Measurements from ENCODE around the gene IFFO2.

IFFO2 gene

DNA sequence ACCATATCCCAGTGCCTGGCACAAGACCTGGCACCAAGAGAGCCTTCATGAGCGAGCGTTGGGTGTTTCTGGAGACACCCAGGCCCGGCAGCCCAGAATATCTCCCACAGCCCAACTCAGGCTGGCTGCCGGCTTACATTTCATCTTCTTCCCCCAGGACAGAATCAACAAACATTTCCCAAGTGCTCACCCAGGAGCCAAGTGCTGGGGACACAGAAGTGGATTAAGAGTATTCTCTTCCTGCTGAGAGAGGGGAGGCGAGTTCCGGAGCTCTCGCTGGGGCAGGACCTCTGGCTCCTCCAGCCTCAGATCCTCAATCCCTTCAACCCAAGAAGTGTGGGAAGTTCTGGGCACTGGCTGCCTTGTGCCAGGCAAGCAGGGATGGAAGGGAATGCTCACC lies 23.6 kb downstream of the IFFO2 start:
- Histone ChIP-seq H3K9me3 (ENCODE audit: control insufficient read depth, insufficient read depth, low read length) (no peaks in the 10 kb centered on the region), H3K4me3 (ENCODE audit: low read length) (no peak overlapping the region), H3K27ac (ENCODE audit: low read depth, low read length) (no peak overlapping the region), H3K79me2 (ENCODE audit: control insufficient read depth, low read length) (no peaks in the 10 kb centered on the region), H3F3A (ENCODE audit: control insufficient read depth, insufficient read depth) (no peaks in the 10 kb centered on the region), H3K36me3 (ENCODE audit: control insufficient read depth, low read length) (no peaks in the 10 kb centered on the region), H4K20me1 (ENCODE audit: control insufficient read depth, insufficient read depth, low read depth, low read length) (no peaks in the 10 kb centered on the region), H3K4me2 (ENCODE audit: low read length) (no peak overlapping the region), H3K9me2 (replicated peaks; ENCODE audit: control insufficient read depth, low read length) (no peaks in the 10 kb centered on the region), H3K4me1 (ENCODE audit: control insufficient read depth, low read length) (peaks cover 4% of the 10 kb centered on the region), H3K27me3 (ENCODE audit: control insufficient read depth, low read length) (peaks cover 8% of the 10 kb centered on the region)
- no peak for TF ChIP-seq CTCF (IDR thresholded peaks at IDR 0.05; ENCODE audit: low read depth, low read length, poor library complexity, severe bottlenecking)
- no peak for TF ChIP-seq EZH2phosphoT487 (IDR thresholded peaks at IDR 0.05; ENCODE audit: borderline replicate concordance, low read length)

GRCh38 chr1:18932387-18932786 lies 24.1 kb downstream of the IFFO2 start:
- H3K4me3 ChIP-seq (ENCODE audit: low read length) = no peak overlapping the region
- H3K9me3 ChIP-seq (ENCODE audit: control insufficient read depth, insufficient read depth, low read length) = no peaks in the 10 kb centered on the region
- H3K4me2 ChIP-seq (ENCODE audit: low read length) = no peak overlapping the region
- H3K27me3 ChIP-seq (ENCODE audit: control insufficient read depth, low read length) = peaks cover 10% of the 10 kb centered on the region
- H4K20me1 ChIP-seq (ENCODE audit: control insufficient read depth, insufficient read depth, low read depth, low read length) = no peaks in the 10 kb centered on the region
- peaks cover 9% of the 10 kb centered on the region for H3K4me1 ChIP-seq (ENCODE audit: control insufficient read depth, low read length)
- TF ChIP-seq CTCF (IDR thresholded peaks at IDR 0.05; ENCODE audit: low read depth, low read length, poor library complexity, severe bottlenecking) (no peak), EZH2phosphoT487 (IDR thresholded peaks at IDR 0.05; ENCODE audit: borderline replicate concordance, low read length) (no peak)
- H3K27ac ChIP-seq (ENCODE audit: low read depth, low read length) = no peak overlapping the region
- no peaks in the 10 kb centered on the region for H3F3A ChIP-seq (ENCODE audit: control insufficient read depth, insufficient read depth)
- no peaks in the 10 kb centered on the region for H3K9me2 ChIP-seq (replicated peaks; ENCODE audit: control insufficient read depth, low read length)
- no peaks in the 10 kb centered on the region for H3K79me2 ChIP-seq (ENCODE audit: control insufficient read depth, low read length)
- no peaks in the 10 kb centered on the region for H3K36me3 ChIP-seq (ENCODE audit: control insufficient read depth, low read length)

DNA sequence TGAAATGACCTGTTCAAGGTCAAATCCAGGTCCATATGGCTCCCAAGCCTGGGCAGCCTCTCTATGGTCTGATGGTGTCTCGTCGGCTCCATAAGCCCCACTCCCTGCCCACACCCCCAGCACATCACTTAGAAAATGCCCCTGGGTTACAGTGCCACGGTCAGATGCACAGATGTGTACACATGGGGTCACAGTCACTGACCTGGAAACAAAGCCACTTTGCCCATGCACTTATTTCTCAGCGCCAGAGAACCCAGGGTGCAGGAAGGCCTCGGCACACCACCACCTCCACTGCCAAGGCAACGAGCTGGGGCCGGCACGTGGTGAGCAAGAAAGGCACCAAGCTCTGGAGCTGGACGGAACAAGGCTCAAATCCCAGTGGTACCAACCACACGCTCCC lies 24.7 kb downstream of the IFFO2 start:
- Histone ChIP-seq H3K79me2 (ENCODE audit: control insufficient read depth, low read length) (no peaks in the 10 kb centered on the region), H3K4me1 (ENCODE audit: control insufficient read depth, low read length) (peaks cover 15% of the 10 kb centered on the region), H3K9me3 (ENCODE audit: control insufficient read depth, insufficient read depth, low read length) (no peaks in the 10 kb centered on the region), H3K27me3 (ENCODE audit: control insufficient read depth, low read length) (peaks cover 10% of the 10 kb centered on the region), H3F3A (ENCODE audit: control insufficient read depth, insufficient read depth) (no peaks in the 10 kb centered on the region), H4K20me1 (ENCODE audit: control insufficient read depth, insufficient read depth, low read depth, low read length) (no peaks in the 10 kb centered on the region), H3K4me3 (ENCODE audit: low read length) (no peak overlapping the region), H3K4me2 (ENCODE audit: low read length) (no peak overlapping the region), H3K9me2 (replicated peaks; ENCODE audit: control insufficient read depth, low read length) (no peaks in the 10 kb centered on the region), H3K27ac (ENCODE audit: low read depth, low read length) (no peak overlapping the region), H3K36me3 (ENCODE audit: control insufficient read depth, low read length) (no peaks in the 10 kb centered on the region)
- no peak for TF ChIP-seq CTCF (IDR thresholded peaks at IDR 0.05; ENCODE audit: low read depth, low read length, poor library complexity, severe bottlenecking)
- TF ChIP-seq EZH2phosphoT487 (IDR thresholded peaks at IDR 0.05; ENCODE audit: borderline replicate concordance, low read length) = no peak

DNA sequence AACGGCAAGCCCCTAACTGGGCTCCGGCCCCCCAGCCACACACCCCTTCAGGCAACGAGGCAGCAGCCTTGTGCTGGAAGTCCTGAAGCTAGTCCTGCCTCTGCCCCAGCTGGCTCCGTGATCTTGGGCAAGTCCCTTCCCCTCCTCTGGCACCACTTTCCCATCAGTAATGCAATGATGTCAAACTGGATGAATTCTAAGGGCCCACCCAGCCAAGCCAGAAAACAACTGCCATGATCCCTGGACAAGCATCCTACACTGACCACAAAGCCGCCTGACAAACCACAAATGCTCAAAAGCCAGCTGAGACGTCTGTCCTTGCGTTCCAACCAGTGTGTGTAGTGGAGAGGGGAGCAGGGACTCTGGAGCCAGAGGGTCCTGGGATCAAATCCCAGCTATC lies 26.8 kb downstream of the IFFO2 start:
- Histone ChIP-seq H3K27me3 (ENCODE audit: control insufficient read depth, low read length) (peaks cover 10% of the 10 kb centered on the region), H3K4me2 (ENCODE audit: low read length) (no peak overlapping the region), H4K20me1 (ENCODE audit: control insufficient read depth, insufficient read depth, low read depth, low read length) (no peaks in the 10 kb centered on the region), H3K9me3 (ENCODE audit: control insufficient read depth, insufficient read depth, low read length) (no peaks in the 10 kb centered on the region), H3K27ac (ENCODE audit: low read depth, low read length) (no peak overlapping the region), H3K36me3 (ENCODE audit: control insufficient read depth, low read length) (no peaks in the 10 kb centered on the region), H3K4me1 (ENCODE audit: control insufficient read depth, low read length) (peaks cover 22% of the 10 kb centered on the region), H3K9me2 (replicated peaks; ENCODE audit: control insufficient read depth, low read length) (no peaks in the 10 kb centered on the region), H3K4me3 (ENCODE audit: low read length) (no peak overlapping the region), H3K79me2 (ENCODE audit: control insufficient read depth, low read length) (no peaks in the 10 kb centered on the region), H3F3A (ENCODE audit: control insufficient read depth, insufficient read depth) (no peaks in the 10 kb centered on the region)
- no peak for TF ChIP-seq CTCF (IDR thresholded peaks at IDR 0.05; ENCODE audit: low read depth, low read length, poor library complexity, severe bottlenecking)

All from DOHH2 (cell line).